HG03342 (cell line): ENCODE data around the gene HERPUD1.
"Not testable (repeated sequence)": the region's sequence is repeated elsewhere in the genome, so short reads cannot be mapped to it uniquely, and the experiment has no call there.

Experiments
- ATAC-seq: cut with Tn5 transposase; IDR thresholded peaks from one replicate; pipeline ENCODE4 v1.9.1; 2021; ENCODE audit warnings: mild to moderate bottlenecking, moderate library complexity; ENCODE audit not compliant: unreplicated experiment

HERPUD1 gene

DNA sequence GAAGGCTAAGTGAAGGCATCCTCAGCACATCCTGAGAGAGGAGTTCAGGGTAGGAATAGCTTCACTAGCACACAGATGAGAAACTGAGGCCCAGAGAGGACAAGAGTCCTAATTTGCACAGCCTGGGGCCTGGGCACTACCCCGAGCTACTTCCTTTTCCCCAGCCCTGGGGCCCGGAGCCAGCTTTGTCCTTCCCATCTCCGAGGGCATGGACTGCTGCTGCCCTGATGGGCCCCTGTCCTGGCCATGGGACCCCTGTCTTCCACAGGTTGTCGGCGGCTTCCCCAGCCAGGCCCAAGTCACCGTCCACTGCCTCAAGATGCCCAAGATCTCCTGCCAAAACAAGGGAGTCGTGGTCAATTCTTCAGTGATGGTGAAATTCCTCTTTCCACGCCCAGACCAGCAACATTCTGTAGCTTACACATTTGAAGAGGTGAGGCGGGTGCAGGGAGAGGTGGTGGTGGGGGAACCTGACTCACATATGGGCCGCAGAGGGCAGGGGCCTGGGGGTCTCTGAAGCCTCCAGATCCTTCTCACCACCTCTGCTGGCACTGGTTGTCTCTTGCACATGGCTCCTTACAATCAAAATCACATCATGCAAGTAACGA, 46.0 kb downstream of the HERPUD1 start:
- ATAC-seq, result no peak

GRCh38 chr16:56980201-56980535, 48.2 kb downstream of the HERPUD1 start:
- no peak for ATAC-seq

DNA sequence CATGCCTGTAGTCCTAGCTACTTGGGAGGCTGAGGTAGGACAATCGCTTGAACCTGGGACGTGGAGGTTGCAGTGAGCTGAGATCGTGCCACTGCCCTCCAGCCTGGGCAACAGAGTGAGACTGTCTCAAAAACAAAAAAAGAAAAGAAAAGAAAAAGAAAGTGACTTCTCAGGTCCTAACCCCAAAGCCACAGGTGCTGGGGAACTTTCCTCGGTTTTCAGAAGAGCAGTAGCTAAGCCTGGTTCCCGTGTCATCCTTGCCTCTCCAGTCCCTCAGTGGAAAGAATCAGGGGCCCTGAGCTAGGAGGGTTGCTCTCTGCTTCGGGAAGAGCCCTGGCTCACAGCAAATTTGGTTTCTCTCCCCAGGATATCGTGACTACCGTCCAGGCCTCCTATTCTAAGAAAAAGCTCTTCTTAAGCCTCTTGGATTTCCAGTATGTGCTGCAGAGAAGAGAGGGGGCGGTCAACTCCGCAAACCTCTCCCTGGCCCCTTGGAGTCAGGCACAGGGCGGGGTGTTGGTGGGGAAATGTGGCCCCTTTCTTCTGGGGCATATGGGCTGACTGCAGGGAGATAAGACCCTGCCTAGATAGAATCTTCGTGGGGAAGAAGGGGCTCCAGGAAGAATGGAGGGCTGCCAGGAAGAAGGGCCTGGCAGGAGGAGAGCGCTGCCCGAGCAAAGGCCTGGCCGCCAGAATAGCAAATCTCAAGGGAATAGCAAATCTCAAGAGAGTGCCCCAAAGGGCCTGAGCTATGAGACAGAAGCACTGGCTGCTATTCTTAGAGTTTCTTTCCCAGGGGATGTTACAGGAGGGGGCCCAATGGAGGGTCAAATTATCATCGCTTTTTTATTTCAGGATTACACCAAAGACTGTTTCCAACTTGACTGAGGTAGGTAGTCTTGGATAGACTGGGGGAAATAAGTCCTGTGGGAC, 49.1 kb downstream of the HERPUD1 start:
- ATAC-seq, result peak; percentile 46

GRCh38 chr16:56981729-56982271, 49.9 kb downstream of the HERPUD1 start:
- no peak for ATAC-seq

GRCh38 chr16:56982695-56983094, 50.8 kb downstream of the HERPUD1 start:
- ATAC-seq, result no peak

- ATAC-seq, result no peak
Observed at GRCh38 chr16:56983211-56983751, 51.3 kb downstream of the HERPUD1 start.

DNA sequence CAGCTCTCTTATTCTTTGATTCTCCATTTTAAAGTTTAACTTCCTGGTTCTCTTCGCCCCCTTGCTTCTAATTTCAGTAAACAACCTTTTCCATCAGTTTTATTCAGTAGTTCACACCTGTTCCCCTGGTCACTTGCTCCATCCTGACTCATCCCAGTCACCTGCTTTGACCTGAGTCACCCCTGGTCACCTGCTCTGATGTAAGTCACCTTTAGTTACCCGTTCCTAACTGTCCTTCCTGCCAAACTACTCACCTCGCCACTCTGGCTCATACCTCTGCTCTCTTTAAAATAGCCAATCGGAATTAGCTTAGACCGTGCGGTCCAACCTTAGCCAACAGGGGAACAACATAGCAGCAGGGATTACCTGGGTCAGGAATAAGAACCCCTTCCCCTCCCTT, 52.7 kb downstream of the HERPUD1 start:
- no peak for ATAC-seq

DNA sequence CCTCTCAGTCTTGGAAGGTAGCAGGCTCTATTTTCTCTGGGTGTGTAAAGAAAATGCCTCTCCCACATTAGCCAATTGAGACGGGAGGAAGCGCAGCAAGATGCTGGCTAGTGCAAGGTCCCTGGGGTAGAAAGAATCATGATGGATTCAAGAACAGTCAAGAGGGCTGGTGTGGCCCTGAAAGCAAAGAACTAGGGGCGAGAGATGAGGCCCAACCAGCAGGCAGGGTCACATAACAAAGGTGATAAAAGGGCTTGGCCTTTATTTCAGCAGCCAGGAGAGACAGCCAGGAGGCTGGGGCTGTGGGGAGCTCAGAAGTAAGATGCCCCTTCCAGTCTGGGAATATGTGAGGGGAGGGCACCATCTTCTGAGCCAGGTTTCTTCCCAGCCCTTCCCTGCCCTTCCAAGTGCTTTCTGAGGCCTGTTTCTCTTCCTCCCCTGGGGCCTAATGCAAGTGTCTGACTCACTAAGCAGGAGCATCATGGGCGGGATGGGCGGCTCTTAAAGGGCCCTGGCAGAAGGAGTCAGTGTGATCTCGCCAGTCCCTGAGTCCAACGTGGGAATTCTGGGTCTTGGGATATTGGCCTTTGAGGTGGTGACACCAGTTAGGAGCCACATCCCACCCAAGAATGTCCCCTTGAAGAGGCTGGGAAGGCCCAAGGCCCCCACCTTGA, 53.5 kb downstream of the HERPUD1 start:
- ATAC-seq, result no peak

GRCh38 chr16:56985962-56986360, 54.0 kb downstream of the HERPUD1 start:
- ATAC-seq, result no peak

- no peak for ATAC-seq
Observed at GRCh38 chr16:56986361-56986760, 54.4 kb downstream of the HERPUD1 start.

GRCh38 chr16:56986908-56987307, 55.0 kb downstream of the HERPUD1 start:
- not testable (repeated sequence) for ATAC-seq

- ATAC-seq, result no peak
Observed at GRCh38 chr16:56987692-56988091, 55.8 kb downstream of the HERPUD1 start.

DNA sequence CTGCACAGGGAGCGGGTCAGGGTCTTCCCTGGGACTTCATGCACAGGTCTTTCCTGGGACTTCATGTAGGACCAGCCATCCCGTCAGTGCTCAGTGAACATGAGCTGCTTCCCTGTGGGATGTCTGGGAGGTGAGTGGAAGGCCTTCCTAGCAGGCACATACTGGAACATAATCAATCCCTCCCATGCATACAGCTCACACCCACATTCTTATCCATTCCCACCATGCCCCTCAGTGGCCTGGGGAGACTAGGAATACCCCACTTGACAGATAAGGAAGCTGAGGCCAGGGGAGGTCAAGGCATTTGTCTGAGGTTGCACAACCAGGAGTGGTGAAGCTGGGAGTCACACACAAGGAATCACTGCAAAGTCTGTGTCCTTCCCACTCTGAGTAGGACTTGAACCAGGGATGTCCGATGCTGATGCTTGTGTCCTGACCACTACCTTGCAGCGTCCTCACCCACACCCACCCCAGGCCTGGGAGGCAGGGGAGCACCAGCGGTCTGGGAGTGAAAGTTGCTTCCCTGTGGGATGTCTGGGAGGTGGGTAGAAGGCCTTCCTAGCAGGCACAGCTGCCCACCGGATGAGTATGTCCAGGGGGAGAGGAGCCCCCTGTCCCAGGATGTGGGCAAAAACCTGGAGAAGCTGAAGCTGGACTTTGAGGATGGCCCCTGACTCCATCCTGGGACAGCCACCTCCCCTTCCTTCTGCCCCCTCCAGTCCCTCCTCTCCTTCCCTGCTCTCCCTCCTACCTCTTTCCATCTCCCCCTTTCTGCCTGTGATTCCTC, 56.4 kb downstream of the HERPUD1 start:
- ATAC-seq, result no peak

DNA sequence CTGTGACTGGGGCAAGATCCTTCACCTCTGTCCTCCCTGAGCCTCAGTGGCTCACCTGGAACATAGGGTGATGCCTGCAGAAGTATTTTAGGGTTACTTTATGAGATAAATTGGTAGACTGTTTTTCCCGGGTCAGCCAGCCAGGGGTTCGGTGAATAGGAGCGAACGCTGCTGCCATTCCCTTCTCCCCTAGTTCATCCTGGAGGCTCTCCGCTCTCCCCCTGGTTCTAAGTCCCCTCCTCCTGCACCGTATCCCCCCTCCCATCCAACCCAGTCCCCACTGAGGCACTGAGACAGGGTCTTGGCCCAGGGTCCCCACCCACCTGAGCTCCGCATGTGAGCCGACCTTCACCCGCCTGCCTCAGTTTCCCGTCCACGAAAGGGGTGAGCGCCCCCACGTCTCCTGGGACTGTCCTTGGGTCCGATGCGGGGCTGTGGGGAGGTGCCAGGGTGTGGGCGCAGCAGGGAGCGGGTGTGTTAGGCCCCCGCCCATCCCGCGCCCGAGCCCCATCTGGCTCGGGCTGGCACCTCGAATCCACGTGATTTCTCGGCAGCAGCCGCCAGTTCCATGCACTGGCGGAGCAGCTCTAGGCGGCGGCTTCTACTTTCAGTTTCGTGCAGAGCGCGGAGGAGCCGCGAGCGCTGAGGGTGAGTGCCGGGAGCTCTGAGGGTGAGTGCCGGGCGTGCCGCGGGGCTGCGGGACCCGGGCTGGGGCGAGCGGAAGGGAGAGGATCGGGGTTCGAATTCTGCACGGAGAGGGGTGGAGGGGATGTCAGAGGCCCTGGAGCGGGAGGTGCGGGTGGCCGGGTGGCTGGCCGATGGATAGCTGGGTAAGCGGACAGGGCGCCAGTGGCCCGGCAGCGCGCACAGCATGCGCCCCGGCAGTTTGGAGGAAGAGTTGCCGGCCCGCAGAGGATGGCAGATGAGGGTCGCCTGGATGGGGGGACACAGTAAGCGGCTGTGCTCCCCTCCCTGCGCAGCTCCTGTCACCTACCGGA, 57.3 kb downstream of the HERPUD1 start, which contains the start of gene NLRC5:
TSS of gene NLRC5 (plus strand) at position 610 of the 998 bp plus-strand sequence. CDS start 31,156 bp downstream, outside the sequence.
- ATAC-seq, result peak; percentile 81

- no peak for ATAC-seq
Observed at GRCh38 chr16:56989988-56990387, 58.0 kb downstream of the HERPUD1 start.

GRCh38 chr16:56990407-56991286, 58.7 kb downstream of the HERPUD1 start:
- no peak for ATAC-seq

- ATAC-seq, result not testable (repeated sequence)
Observed at GRCh38 chr16:56992431-56992830, 60.5 kb downstream of the HERPUD1 start.

- no peak for ATAC-seq
Observed at GRCh38 chr16:56993204-56993603, 61.3 kb downstream of the HERPUD1 start.
